ENCODE measurements around the gene RABGAP1L. TPM values are rescaled to one million over a fixed set of nuclear protein-coding genes. Genes with fewer than 3 reads are reported as not detected.
A peak's percentile ranks its signal among the peaks of the same experiment; 100 is the strongest.
"Not testable (repeated sequence)": the region's sequence is repeated elsewhere in the genome, so short reads cannot be mapped to it uniquely, and the experiment has no call there.

Gene RABGAP1L
- total RNA-seq, 1 donor, result 28.3 TPM

GRCh38 chr1:174352883-174353608, 193.7 kb downstream of the RABGAP1L start:
- DNase-seq (ENCODE audit: low read depth in 2 of 3, low spot score in 2 of 3), result no peak

- no peak for DNase-seq (ENCODE audit: low read depth in 2 of 3, low spot score in 2 of 3)
Observed at GRCh38 chr1:174358344-174358743, 199.0 kb downstream of the RABGAP1L start.

- DNase-seq (ENCODE audit: low read depth in 2 of 3, low spot score in 2 of 3), result peak in 1 of 3 donors; percentile 8
Observed at GRCh38 chr1:174358786-174359453, 199.6 kb downstream of the RABGAP1L start.

- DNase-seq (ENCODE audit: low read depth in 2 of 3, low spot score in 2 of 3), result no peak
Observed at GRCh38 chr1:174359454-174359805, 200.1 kb downstream of the RABGAP1L start.

GRCh38 chr1:174364996-174365736, 205.8 kb downstream of the RABGAP1L start:
- DNase-seq (ENCODE audit: low read depth in 2 of 3, low spot score in 2 of 3), result no peak

- DNase-seq (ENCODE audit: low read depth in 2 of 3, low spot score in 2 of 3), result no peak
Observed at GRCh38 chr1:174366946-174367345, 207.6 kb downstream of the RABGAP1L start.

- DNase-seq (ENCODE audit: low read depth in 2 of 3, low spot score in 2 of 3), result no peak
Observed at GRCh38 chr1:174367892-174368291, 208.6 kb downstream of the RABGAP1L start.

- DNase-seq (ENCODE audit: low read depth in 2 of 3, low spot score in 2 of 3), result no peak
Observed at GRCh38 chr1:174376030-174376429, 216.7 kb downstream of the RABGAP1L start.

- DNase-seq (ENCODE audit: low read depth in 2 of 3, low spot score in 2 of 3), result no peak
Observed at GRCh38 chr1:174391716-174392115, 232.4 kb downstream of the RABGAP1L start.

GRCh38 chr1:174393885-174394284, 234.6 kb downstream of the RABGAP1L start:
- DNase-seq (ENCODE audit: low read depth in 2 of 3, low spot score in 2 of 3), result no peak

GRCh38 chr1:174397261-174397660, 237.9 kb downstream of the RABGAP1L start:
- DNase-seq (ENCODE audit: low read depth in 2 of 3, low spot score in 2 of 3), result no peak

- DNase-seq (ENCODE audit: low read depth in 2 of 3, low spot score in 2 of 3), result no peak
Observed at GRCh38 chr1:174398246-174398645, 238.9 kb downstream of the RABGAP1L start.

GRCh38 chr1:174399211-174399610, 239.9 kb downstream of the RABGAP1L start:
- no peak for DNase-seq (ENCODE audit: low read depth in 2 of 3, low spot score in 2 of 3)

GRCh38 chr1:174401075-174401474, 241.8 kb downstream of the RABGAP1L start:
- no peak for DNase-seq (ENCODE audit: low read depth in 2 of 3, low spot score in 2 of 3)

- no peak for DNase-seq (ENCODE audit: low read depth in 2 of 3, low spot score in 2 of 3)
Observed at GRCh38 chr1:174405219-174405618, 245.9 kb downstream of the RABGAP1L start.

GRCh38 chr1:174406421-174406820, 247.1 kb downstream of the RABGAP1L start:
- no peak for DNase-seq (ENCODE audit: low read depth in 2 of 3, low spot score in 2 of 3)

- DNase-seq (ENCODE audit: low read depth in 2 of 3, low spot score in 2 of 3), result no peak
Observed at GRCh38 chr1:174407665-174408064, 248.3 kb downstream of the RABGAP1L start.

GRCh38 chr1:174408146-174408545, 248.8 kb downstream of the RABGAP1L start:
- DNase-seq (ENCODE audit: low read depth in 2 of 3, low spot score in 2 of 3), result no peak

- not testable (repeated sequence) for DNase-seq (ENCODE audit: low read depth in 2 of 3, low spot score in 2 of 3)
Observed at GRCh38 chr1:174409801-174410200, 250.5 kb downstream of the RABGAP1L start.

- no peak for DNase-seq (ENCODE audit: low read depth in 2 of 3, low spot score in 2 of 3)
Observed at GRCh38 chr1:174413632-174414031, 254.3 kb downstream of the RABGAP1L start.

- DNase-seq (ENCODE audit: low read depth in 2 of 3, low spot score in 2 of 3), result peak in 1 of 3 donors; percentile 23
Observed at GRCh38 chr1:174414203-174414602, 254.9 kb downstream of the RABGAP1L start.

- no peak for DNase-seq (ENCODE audit: low read depth in 2 of 3, low spot score in 2 of 3)
Observed at GRCh38 chr1:174415506-174415905, 256.2 kb downstream of the RABGAP1L start.

Measured in hematopoietic multipotent progenitor cell (in vitro differentiated cells).